NCI-H1694 treated with DMSO at 0.1 percent for 48 hours (cell line): Measurements from ENCODE around the gene SDK1.

Experiments
- DNase-seq: peaks from one replicate; lab custom pipeline; 2025; lab: John Stamatoyannopoulos, UW

Gene SDK1

DNA sequence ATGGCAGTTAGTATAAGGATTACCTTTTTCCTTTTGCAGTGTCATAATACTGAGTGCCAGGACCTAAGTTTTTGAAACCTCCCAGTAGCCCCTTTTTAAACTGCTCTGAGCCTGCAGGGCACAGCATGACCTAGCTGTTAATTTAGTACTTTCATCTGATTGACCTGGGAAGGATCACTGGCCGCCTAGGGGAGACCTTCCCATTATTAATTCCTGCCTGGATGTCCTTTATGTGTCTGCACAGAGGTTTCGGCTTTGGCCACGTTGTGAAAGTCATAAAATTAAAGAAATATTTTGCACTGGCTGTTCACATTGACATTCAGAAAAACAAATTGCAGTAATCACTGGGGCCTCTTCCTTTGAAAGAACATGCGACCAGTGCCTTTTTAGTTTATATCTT lies 290.2 kb downstream of the SDK1 start:
- no peak for DNase-seq

DNA sequence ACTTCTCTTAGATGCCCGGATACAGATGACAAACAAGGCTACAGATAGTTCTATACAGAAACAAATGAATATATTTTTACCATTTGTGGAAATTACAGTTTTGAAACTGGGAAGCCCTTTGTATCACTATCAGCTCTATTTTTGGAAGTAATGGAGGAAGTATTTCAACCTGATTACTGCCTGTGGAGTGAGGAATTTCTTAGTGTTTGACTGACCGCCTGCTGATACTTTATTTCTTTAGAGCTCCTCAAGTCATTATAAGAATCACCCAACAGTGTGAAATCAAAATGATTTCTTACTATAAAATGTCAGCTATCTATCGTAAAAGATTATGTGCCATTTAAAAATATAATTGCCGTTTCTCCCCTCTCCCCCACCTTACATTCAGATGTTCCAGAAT lies 290.9 kb downstream of the SDK1 start:
- no peak for DNase-seq

DNA sequence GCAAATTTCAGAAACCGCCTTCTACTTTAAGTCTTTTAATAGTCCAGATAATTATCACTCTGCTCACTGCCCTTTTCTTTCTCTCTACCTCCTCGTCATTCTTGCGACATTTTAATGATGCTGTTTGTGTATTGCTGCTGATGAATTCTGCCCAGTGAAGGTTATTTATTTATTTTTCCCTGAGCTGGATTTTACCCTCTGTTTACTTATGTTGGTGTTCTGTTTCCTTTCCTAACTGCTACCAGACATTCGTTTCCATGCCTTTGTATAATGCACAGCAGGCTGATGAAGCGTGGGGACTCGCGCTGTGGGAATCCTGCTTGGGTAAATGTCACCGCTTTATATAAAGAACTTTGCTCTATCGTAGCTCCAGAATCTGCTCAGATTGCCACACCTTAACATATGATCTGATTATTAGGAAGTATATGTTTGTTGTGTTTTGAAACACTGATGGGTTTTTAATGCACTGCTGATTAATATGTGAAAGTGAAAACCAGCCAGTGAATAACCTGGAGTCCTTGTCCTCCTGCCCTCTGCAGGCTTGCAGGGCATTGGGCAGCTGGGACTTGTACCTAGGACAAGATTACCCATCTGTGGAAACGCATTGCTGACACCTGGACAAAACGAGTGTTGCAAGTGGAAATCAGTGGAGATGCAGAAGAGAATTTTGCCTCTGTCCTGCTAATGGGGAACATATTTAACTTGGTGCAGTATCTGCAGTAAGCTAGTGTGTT lies 291.5 kb downstream of the SDK1 start:
- DNase-seq, result no peak

DNA sequence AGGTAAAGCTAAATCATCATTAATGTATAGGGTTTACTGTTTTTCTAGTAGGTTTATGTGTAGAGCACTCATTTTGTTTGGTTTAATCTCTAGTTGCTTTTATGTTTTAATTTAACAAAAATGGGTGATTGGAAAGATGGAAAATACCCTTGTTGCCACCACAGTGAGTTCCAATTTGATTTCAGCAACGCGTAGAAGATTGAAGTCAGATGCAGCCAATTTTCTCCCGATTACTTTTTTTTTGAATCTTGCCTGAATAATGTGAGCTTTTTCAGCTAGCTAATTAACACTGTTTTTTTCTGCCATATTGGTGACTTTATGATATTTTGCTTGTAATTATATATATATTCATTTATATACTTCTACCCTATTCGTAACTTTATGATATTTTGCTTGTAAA lies 293.8 kb downstream of the SDK1 start:
- no peak for DNase-seq

DNA sequence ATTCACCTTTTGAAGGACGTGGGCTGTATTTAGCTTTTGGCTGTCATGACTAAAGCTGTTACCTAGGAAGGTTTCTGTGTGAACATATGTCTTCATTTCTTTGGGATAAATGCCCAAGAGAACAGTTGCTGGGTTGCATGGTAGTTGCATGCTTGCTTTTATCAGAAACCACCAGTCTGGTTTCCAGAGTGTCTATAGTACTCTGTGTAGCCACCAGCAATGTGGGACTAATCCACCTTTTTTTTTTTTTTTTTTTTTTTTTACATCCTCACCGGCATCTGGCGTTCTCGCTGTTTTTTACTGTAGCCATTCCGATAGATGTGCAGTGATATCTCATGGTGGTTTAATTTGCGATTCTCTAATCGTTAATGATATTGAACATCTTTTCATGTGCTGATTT lies 297.8 kb downstream of the SDK1 start:
- DNase-seq, result peak; percentile 95

DNA sequence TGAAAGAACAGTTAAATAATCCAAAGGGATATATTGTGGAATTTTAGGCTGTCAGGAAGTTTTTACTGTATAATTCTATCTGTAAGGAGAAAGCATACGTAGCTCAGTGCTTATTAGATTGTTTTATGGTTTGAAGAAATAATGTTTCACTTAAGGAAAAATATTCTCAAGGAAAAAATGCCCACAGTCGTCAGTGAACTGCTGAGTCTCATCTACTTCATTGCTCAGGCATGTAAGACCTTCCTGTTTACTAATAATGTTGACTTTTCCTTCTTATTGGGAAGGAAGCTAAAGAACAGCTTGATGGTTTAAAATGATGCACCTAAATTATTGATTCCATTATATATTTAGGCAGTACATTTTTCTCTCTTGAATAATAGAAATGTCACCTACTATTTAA lies 304.2 kb downstream of the SDK1 start:
- no peak for DNase-seq

DNA sequence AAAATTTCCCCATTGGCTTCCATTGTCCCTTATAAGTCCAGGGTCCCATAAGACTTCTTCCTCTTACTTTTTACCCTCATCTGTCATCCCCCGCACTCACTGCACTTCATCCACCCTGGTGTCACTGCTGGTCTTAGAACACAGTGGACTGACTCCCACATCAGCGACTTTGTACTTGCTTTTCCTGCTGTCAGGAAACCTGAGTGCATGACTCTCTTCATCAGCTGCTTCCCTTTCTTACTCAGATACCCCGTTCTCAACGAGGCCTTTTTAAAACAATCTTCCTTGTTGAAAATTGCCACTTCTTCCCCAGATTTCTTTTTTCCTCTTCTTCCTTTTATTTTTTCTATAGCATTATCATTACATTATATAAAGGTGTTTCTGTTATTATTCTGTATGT lies 305.4 kb downstream of the SDK1 start:
- DNase-seq, result no peak

- no peak for DNase-seq
Measured at GRCh38 chr7:3607847-3608246, 306.8 kb downstream of the SDK1 start.

- DNase-seq, result no peak
Measured at GRCh38 chr7:3616306-3616705, 315.3 kb downstream of the SDK1 start.

GRCh38 chr7:3630081-3630480 lies 329.0 kb downstream of the SDK1 start:
- DNase-seq, result no peak

- DNase-seq, result no peak
Measured at GRCh38 chr7:3634396-3634795, 333.3 kb downstream of the SDK1 start.

DNA sequence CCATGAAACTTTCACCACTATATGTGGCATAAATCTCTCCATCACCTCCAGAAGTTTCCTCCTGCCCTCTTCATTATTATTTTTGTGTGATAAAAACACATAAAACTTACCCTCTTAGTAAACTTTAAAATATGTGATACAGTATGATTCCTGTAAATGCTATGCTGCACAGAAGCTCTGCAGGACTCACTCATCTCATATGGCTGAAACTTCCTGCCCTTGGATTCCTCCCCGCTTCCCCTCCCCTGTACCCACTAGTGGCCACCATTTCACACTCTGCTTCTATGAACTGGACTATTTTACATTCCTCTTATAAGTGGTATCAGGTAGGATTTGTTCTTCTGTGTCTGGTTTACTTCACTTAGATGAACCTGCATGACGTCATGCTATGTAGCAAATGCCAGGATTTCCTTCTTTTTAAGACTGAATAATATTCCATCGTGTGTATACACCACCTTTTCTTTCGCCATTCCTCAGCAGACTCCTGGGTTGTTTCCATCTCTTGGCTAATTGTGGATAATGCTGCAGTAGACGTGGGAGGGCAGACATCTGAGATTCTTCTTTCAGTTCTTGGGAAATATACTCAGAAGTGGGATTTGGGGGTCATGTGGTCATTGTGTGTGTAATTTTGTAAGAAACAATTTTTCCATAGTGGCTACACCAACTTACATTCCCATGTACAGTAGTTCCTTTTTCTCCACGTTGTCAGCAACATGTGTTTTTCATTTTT lies 335.2 kb downstream of the SDK1 start:
- no peak for DNase-seq

GRCh38 chr7:3639253-3639652 lies 338.2 kb downstream of the SDK1 start:
- no peak for DNase-seq

- no peak for DNase-seq
Measured at GRCh38 chr7:3641582-3641981, 340.5 kb downstream of the SDK1 start.

GRCh38 chr7:3643091-3643490 lies 342.0 kb downstream of the SDK1 start:
- DNase-seq, result no peak

- no peak for DNase-seq
Measured at GRCh38 chr7:3648276-3648675, 347.2 kb downstream of the SDK1 start.

- DNase-seq, result no peak
Measured at GRCh38 chr7:3649250-3649649, 348.2 kb downstream of the SDK1 start.

DNA sequence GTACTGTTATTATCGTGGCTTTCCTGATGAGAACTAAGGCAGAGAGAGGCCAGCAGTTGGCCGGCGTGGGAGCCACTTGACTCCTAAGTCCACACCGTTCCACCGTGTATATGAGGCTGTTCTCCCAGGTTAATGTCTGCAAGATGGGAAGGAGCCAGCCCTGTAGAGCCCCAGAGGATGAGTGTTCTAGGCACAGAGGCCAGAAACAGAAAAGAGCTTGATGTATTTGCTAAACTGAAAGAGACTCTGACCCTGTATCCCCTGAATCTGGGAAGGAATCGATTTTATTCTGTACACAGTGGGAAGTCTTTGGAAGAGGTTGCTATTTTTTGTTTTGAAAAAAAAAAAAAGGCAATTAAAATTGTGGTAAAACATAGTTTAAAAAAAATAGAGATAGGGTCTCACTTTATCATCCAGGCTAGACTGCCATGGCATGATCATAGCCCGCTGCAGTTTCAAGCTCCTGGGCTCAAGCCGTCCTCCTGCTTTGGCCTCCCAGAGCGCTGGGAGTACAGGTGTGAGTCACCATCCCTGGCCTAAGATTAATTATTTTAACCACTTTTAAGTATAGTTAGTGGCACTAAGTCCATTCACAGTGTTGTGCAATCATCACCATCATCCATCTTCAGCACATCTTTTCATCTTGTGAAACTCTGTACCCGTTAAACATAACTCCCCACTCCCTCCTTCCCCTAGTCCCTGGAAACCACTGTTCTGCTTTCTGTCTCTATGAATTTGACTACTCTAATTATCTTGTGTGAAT lies 348.8 kb downstream of the SDK1 start:
- DNase-seq, result no peak

DNA sequence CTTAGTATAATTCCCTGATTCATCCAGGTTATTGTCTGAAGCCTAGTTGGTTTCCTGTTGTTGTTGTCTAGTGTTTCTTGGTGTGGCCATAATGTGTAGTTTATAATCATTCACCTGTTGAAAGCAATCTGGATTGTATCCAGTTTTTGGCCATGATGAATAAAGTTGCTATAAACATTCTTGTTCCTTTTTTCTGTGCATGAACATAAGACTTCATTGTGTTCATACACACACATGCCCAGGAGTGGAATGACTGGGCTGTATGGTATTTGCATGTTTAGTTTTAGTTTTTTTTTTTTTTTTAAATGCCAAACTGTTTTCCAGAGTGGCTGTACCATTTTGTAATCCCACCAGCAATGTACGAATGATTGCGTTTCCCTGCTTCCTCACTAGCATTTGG lies 349.8 kb downstream of the SDK1 start:
- no peak for DNase-seq

GRCh38 chr7:3655635-3656034 lies 354.6 kb downstream of the SDK1 start:
- no peak for DNase-seq

DNA sequence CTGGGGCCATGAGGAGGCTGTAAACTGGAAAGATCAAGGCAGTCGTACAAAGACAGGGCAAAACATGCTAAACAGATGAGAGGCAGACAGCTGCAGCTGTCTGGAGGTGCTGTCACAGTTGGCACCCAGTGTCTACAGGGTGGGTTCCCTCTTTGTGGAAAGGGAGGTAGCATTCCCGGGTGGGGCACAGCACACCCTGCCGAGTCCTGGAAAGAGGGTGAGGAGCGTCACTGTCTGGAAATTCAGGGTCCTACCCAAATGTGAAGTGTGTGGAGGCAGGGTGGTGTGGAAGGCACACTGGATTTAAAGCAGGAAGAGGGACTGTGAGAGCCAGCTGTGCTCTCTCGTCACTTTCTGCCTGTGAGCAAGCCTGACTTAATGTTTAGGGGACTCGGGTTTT lies 356.2 kb downstream of the SDK1 start:
- DNase-seq, result no peak

DNA sequence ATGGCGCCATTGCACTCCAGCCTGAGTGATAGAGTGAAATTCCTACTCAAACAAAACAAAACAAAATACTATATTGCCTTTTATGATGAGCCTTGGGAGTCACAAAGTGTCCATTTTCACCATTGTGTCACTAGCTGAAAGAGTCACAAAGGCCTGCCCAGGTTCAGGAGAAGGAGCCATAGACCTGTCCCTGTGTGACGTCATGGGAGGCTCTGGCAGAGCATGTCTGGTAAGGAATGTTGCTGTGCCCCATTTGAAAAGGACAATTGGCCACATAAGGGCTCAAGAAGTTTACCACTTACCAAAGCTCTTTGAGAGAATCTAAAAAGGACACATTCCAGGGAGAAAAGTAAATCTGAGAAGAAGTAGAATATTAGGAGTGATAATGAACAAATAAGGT lies 367.7 kb downstream of the SDK1 start:
- DNase-seq, result no peak

GRCh38 chr7:3670898-3671297 lies 369.8 kb downstream of the SDK1 start:
- no peak for DNase-seq
